Stimulated activated CD8-positive, alpha-beta memory T cell treated with anti-CD3 and anti-CD28 coated beads, Interleukin-7, amount 100 ng/mL, for 1 hour (primary cell): Measurements from ENCODE around the gene COPB1.

Source experiments
- DNase-seq, 2 donors: peaks; one replicate each; pipeline ENCODE4 v3.0.0-alpha.2; 2020; ENCODE audit warnings: low read depth in 2 of 2

Gene COPB1

GRCh38 chr11:14435717-14436512, 63.7 kb downstream of the COPB1 start:
- DNase-seq = no peak

GRCh38 chr11:14425621-14426020, 74.0 kb downstream of the COPB1 start:
- DNase-seq = no peak

- DNase-seq = no peak
Measured at GRCh38 chr11:14424096-14424495, 75.5 kb downstream of the COPB1 start.

- DNase-seq = no peak
Measured at GRCh38 chr11:14423633-14424032, 76.0 kb downstream of the COPB1 start.

- DNase-seq = no peak
Measured at GRCh38 chr11:14422814-14423182, 76.8 kb downstream of the COPB1 start.

GRCh38 chr11:14422052-14422813, 77.4 kb downstream of the COPB1 start:
- DNase-seq = no peak

- no peak for DNase-seq
Measured at GRCh38 chr11:14420223-14420622, 79.4 kb downstream of the COPB1 start.

GRCh38 chr11:14418801-14419417, 80.7 kb downstream of the COPB1 start:
- DNase-seq = no peak

- no peak for DNase-seq
Measured at GRCh38 chr11:14417617-14418374, 81.8 kb downstream of the COPB1 start.

GRCh38 chr11:14417186-14417585, 82.4 kb downstream of the COPB1 start:
- DNase-seq = no peak

- peak; percentile 46 to 50 for DNase-seq
Measured at GRCh38 chr11:14414470-14415461, 84.8 kb downstream of the COPB1 start.

GRCh38 chr11:14413307-14414069, 86.1 kb downstream of the COPB1 start:
- DNase-seq = no peak

GRCh38 chr11:14411818-14412217, 87.8 kb downstream of the COPB1 start:
- DNase-seq = no peak

- DNase-seq = no peak
Measured at GRCh38 chr11:14409891-14410290, 89.7 kb downstream of the COPB1 start.

GRCh38 chr11:14408612-14409011, 91.0 kb downstream of the COPB1 start:
- DNase-seq = no peak
